NCI-H1694 treated with DMSO at 0.1 percent for 48 hours (cell line): ENCODE measurements around the gene SULT4A1.
"Not testable (repeated sequence)": the region's sequence is repeated elsewhere in the genome, so short reads cannot be mapped to it uniquely, and the experiment has no call there.

Experiments used
- DNase-seq: peaks from one replicate; lab custom pipeline; 2025; lab: John Stamatoyannopoulos, UW

SULT4A1 gene

DNA sequence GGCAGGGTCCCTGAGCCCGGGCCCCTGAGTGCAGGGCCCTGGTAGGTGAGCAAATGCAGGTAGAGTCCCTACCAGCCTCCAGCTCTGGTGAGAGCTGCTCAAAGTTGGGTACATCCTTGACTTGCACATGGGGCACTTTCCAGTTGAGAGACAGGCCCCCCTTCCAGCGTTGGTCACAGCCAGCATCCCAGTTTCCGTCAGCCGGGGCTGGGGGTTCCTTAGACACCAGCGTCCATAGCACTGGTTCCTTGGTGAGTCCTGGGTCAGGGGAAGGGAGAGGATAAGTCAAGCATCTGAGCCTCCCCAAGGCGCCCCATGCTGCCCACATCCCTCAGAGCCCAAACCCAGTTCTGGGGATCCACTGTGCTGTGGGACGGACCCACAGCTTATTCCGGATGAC, 23.9 kb upstream of the SULT4A1 start:
- DNase-seq, result no peak

- no peak for DNase-seq
Measured at GRCh38 chr22:43885786-43886185, 23.5 kb upstream of the SULT4A1 start.

GRCh38 chr22:43885319-43885671, 23.0 kb upstream of the SULT4A1 start:
- DNase-seq, result no peak

GRCh38 chr22:43884600-43885318, 22.4 kb upstream of the SULT4A1 start:
- peak; percentile 43 for DNase-seq

DNA sequence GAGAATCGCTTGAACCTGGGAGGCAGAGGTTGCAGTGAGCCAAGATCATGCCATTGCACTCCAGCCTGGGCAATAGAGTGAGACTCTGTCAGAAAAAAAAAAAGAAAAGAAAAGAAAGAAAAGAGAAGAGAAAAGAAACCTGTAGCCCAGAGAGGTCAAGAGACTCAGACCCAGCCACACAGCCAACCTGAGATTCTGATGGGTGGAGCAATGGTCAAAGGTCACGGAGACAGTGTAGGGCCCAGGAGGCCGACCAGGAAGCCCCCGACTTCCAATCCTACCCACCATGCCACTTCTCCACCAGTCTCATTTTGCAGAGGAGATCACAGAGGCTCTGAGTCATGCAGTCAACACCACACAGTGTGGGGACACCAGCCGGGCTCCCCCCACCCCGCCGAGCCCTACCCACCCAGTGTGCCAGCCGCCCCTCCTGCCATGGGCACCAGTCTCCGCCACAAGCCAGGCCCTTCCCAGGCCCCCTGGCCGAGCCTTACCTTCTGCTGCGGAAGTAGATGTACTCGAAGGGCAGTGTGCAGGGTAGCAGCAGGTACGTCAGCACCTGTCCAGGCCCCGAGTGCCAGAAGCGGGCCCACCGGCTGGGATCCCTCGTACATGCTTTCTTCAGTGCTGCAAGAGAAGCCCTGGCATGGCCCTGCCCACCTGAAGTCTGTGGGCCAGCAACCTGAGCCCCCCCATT, 21.6 kb upstream of the SULT4A1 start:
- no peak for DNase-seq

- DNase-seq, result peak; percentile 77
Measured at GRCh38 chr22:43883012-43883661, 20.8 kb upstream of the SULT4A1 start.

GRCh38 chr22:43882122-43882767, 19.9 kb upstream of the SULT4A1 start:
- no peak for DNase-seq

DNA sequence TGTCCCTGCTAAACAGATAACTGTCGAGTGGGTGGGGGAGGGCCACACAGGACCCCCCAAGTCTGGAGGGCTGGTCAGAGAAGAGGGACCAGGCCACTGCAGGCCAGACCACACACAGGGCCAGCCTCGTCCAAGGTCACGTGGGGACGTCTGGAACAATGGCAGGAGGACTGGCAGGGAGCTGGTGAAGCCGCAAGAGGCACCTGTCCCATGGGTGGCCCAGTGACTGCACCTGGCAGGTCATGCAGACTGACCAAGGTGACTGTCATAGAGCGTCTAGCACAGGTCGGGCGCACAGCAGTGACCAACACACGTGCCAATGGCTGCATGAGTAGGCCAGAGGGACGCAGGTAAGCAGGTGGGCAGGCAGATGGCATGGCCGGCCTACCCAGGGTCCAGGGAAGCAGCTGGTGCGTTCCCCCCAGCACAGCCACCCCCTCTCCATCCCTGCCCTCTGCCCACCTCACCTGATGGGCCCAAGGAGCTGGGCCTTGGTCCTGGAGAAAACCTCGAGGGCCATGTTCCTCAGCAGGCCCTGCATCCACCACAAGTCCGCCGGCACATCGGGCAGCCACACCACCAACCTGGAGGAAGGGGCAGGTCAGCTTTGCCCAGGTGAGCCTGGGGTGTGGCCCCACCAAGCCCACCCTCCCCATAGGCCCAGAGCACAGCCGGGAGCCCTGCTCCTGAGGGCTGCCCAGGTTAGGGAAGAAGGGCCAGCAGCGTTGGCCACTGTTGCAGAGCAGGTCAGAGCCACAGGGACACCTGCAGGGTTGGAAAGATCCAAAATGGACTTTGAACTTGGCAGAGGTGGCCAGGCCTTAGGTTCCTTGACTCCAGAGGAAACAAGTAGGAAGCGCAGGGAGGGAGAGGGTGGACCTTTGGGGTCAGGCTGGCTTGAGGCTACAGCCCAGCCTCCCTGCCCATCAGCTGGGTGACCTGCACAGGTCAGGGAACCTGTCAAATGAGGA, 19.1 kb upstream of the SULT4A1 start:
- no peak for DNase-seq

- DNase-seq, result no peak
Measured at GRCh38 chr22:43880541-43880991, 18.3 kb upstream of the SULT4A1 start.

DNA sequence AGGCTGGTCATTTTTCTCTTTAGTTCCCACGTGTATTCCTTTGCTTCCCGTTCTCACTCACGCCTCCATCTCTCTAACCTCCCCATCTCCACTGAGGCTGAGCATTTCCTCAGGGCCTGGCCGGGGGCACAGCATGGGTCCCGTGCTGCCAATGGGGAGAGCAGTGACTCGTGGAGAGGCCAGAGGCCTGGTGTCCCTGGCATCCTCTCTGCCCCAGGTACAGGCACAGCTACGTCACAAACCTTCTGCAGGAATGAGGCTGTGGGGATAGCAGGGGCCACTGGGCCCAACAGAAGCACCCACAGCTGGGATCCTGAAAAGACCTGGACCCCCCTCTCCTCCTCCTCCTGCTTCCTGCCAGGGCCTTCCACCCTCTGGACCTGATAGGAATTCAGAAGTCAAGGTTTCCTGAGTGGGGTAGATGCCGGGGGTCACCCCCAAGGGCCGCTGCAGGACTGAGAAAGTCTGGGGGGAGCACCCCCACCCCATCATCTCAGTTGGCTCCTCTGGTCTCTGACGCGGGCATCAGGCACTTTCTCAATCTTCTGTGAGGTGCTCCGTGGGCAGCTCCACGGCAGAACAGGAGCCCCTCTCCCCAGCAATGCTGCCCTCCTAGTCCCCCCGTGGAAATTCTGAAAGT, 17.7 kb upstream of the SULT4A1 start:
- no peak for DNase-seq

DNA sequence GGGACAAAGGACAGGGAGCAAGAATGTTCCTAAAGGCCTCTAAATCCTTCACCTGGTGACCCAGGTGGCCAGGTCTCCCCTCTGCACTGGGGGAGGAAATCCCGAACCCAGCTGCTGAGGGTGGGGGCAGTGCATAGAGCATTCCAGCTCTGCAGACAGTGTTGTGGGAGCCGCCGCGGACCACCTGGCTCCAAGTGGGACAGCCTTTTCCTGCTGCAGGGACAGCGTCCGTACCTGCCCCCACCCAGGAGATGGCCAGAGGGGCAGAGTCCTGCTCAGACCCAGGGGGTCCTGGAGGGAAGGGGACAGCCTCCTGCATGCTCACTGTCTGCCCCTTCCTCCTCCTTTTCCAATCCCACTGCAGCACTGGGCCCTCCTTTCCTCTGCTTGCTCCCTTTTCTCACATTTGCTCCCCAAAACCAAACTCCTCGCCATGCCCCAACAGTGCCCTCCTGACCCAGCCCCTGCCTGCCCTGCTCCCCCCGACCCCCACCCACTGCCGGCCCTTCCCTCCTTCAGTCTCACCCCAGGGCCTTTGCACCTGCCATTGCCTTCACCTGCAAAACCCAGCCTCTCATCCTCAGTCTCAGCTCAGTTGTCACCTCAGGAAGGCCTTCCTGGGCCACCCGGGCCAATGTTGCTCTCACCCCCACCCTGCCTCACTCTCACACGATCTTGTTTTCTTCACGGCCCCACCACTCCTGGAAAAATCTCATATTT, 16.7 kb upstream of the SULT4A1 start:
- DNase-seq, result no peak

GRCh38 chr22:43878079-43878795, 15.9 kb upstream of the SULT4A1 start:
- no peak for DNase-seq

DNA sequence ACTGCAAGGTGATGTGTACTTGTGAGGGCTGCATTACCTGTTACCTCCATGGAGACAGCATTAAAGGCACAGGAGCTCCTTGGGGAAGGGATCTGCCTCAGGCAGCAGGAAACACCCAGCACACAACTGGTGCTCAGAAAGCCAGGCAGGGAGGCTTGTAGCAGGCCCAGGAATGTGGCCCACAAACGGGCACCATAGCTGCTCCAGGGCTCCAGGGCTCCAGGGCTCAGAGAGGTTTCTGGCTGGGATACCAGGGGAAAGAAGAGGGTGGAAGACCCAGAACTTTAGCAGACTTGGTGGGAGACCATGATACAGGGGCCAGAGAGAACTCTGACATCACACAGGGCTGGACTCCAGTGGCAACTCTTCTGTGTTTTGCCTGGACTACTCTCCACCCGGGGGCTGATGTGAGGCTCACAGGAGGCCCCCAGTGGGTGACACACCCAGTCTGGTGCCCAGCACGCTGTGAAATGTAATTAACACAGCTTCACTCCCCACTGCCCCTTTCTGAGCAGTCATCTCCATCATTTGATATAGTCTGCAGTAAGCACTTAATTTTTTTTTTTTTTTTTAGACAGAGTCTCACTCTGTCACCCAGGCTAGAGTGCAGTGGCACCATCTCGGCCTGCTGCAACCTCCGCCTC, 14.7 kb upstream of the SULT4A1 start:
- DNase-seq, result no peak

DNA sequence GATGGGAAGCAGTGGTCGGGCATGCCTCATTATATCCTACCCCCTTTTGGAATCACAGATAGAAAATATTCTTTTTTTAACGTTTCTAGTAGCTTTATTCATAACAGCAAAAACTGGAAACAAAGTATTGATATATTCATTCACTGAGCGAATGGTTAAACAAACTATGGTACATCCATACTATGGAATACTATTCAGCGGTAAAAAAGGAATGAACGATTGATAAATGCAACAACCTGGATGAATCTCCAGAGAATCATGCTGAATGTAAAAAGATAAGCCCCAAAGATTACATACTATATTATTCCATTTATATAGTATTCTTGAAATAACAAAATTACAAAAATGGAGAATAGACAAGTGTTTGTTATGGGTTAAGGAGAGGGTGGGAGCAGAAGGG, 7.5 kb upstream of the SULT4A1 start:
- DNase-seq, result no peak

DNA sequence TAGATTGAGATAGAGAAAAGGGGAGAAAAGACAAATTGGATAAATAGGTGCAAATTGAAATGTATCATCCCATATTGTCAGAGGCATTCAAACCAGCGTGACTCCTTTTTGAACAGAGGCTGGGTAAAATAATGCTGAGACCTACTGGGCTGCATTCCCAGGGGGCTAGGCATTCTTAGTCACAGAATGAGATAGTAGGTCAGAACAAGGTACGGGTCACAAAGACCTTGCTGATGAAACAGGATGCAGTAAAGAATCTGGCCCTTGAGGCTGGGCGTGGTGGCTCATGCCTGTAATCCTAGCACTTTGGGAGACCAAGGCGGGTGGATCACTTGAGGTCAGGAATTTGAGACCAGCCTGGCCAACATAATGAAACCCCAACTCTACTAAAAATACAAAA, 6.7 kb upstream of the SULT4A1 start:
- DNase-seq, result not testable (repeated sequence)

- DNase-seq, result no peak
Measured at GRCh38 chr22:43867839-43868635, 5.7 kb upstream of the SULT4A1 start.

GRCh38 chr22:43862882-43863202, 529 bp upstream of the SULT4A1 start:
- no peak for DNase-seq

- no peak for DNase-seq
Measured at GRCh38 chr22:43861529-43861928, 784 bp downstream of the SULT4A1 start.
